HG03521 (cell line): ENCODE measurements around the gene LSR.

Source experiments
- ATAC-seq: cut with Tn5 transposase; IDR thresholded peaks from one replicate; pipeline ENCODE4 v1.9.1; 2021; ENCODE audit warnings: mild to moderate bottlenecking, moderate library complexity; ENCODE audit not compliant: unreplicated experiment

The LSR gene

DNA sequence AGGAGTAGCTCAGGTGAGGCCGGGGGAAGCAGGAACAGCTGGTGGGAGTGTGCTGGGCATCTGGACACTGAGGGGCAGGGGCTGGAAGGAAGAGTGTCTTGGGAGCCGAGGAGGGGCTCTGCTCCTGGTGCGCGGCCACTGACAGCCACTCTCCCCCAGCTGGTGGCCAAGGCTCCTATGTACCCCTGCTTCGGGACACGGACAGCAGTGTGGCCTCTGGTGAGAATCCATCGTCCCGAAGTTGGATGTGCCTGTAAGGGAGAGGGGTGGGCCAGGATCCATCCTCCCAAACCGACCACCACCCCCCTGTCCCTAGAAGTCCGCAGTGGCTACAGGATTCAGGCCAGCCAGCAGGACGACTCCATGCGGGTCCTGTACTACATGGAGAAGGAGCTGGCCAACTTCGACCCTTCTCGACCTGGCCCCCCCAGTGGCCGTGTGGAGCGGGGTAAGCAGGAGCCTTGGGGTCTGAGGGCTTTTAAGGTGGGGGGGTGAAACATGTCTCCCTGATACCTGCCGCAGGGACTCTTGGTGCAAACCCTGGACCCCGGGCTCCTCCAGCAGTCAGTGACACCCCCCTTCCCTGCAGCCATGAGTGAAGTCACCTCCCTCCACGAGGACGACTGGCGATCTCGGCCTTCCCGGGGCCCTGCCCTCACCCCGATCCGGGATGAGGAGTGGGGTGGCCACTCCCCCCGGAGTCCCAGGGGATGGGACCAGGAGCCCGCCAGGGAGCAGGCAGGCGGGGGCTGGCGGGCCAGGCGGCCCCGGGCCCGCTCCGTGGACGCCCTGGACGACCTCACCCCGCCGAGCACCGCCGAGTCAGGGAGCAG, 17.9 kb downstream of the LSR start:
- ATAC-seq: no peak

GRCh38 chr19:35267353-35267817, 18.6 kb downstream of the LSR start:
- no peak for ATAC-seq

DNA sequence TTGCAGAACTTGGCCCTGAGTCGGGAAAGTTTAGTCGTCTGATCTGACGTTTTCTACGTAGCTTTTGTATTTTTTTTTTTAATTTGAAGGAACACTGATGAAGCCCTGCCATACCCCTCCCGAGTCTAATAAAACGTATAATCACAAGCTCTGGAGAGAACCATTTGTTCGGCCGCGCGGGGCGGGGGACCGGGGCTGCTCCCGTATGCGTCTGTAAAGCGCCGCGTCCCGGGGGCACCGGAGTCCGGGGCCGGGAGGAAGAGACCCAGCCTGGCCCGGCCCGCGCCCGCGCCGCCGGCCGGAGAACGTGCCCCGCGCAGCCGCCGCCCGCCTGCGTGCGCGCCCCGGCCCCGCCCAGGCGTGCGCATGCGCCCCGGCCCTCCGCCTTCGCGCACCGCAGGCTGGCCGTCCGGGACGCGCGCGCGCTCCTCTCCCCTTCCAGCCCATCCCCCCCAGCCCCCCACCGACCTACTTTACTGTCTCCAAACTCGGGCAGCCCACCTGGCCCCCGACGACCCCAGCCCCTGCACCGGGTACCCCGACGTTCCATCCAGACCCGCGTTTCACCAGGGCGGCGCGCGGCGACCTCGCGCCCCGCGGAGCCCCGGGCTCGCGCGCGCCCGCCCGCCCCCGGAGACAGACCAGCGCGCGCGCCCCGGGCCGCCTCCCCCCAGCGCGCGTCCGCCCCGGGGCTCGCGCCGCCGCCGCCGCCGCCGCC, 19.2 kb downstream of the LSR start:
- peak; percentile 52 for ATAC-seq

DNA sequence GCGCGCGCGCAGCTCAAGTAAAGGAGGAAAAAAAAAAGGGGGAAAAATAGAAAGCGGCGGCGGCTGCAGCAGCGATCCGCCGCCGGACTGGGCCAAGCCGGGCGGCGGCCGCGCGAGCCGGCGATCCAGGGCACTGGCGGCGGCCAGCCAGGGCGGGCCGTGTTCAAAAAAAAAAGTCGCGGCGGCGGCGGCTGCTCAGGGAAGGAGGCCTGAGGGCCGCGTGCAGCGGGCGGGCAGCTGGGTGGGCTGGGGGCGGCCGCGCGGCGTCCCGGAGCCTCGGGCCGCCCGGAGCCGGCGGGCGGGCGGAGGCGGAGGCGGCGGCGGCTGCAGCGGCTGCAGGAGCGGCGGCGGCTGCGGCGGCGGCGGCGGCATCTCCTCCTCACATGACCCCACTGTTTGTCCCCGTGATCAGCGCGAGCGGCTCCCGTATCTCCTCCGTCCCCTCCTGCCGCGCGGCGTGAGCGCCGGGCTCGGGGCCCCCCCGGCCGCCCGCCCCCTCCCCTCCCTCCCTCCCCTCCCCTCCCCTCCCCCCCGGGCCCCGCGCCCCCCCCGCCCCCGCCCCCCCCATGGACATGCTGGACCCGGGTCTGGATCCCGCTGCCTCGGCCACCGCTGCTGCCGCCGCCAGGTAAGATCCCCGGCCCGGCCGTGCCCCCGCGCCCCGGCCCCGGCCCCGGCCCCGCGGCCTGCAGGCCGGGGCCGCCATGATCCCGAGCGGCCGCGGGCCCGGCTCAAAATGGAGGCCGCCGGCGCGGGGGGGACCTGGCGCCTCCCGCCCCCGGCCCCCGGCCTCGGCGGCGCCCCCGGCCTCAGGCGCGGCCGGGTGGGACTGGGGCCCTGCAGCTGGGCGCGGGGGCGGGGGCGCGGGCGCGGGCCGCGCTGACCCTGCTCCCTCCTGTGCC, 20.0 kb downstream of the LSR start, which contains the start of gene USF2:
Gene USF2 (plus strand): TSS at position 427 of the 902 bp plus-strand sequence. CDS start 140 bp downstream, at position 567.
- peak; percentile 29 for ATAC-seq

- ATAC-seq: peak; percentile 36
Observed at GRCh38 chr19:35269438-35270117, 20.8 kb downstream of the LSR start.

GRCh38 chr19:35270381-35270811, 21.6 kb downstream of the LSR start:
- ATAC-seq: no peak

GRCh38 chr19:35271546-35271945, 22.7 kb downstream of the LSR start:
- ATAC-seq: no peak

GRCh38 chr19:35272122-35272719, 23.4 kb downstream of the LSR start:
- ATAC-seq: no peak

DNA sequence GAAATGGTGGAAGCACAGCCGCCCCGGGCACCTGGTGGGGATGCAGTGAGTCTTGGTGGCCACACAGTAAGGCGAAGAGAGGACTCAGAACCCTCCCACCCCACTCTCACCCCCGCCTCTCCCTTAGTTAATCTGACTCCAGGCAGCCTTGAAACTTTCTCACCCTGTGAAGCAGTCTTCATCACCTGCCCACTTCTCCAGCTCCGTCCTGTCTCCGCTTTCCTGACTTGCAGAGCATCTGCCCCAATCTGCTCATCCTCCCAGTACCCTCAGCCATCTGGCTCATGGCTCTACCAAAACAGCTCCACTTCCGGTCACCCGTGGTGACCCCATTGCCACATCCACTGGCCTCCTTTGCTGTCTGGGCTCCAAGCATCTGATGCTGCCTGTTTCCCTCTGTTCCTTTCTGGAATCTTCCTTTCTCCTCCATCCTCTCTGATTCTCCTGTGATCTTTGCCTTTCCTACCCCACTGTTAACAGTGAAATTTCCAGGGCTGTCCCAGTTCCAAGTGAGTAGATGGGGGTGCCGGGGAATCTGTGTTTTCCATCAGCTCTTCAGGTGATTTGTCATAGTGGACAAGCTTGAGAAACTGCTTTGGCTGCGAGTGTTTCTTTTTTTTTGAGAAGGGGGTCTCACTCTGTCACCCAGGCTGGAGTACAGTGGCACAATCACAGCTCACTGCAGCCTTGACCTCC, 24.3 kb downstream of the LSR start:
- no peak for ATAC-seq

GRCh38 chr19:35273686-35274259, 25.0 kb downstream of the LSR start:
- no peak for ATAC-seq

DNA sequence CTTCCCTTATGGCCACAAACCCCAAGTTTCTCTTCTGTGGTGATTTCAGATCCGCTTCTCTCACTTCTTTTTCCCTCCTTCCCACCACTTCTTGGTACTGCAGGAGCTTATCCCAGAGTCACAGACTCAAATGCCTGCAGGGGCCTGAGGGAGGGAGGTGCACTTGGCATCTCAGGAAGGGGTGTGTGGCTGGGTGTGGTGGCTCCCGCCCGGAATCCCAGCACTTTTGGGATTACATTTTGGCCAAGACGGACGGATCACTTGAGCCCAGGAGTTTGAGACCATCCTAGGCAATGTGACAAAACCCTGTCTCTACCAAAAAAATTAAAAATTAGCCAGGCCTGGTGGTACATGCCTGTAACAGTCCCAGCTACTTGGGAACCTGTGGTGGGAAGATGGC, 25.5 kb downstream of the LSR start:
- ATAC-seq: no peak

DNA sequence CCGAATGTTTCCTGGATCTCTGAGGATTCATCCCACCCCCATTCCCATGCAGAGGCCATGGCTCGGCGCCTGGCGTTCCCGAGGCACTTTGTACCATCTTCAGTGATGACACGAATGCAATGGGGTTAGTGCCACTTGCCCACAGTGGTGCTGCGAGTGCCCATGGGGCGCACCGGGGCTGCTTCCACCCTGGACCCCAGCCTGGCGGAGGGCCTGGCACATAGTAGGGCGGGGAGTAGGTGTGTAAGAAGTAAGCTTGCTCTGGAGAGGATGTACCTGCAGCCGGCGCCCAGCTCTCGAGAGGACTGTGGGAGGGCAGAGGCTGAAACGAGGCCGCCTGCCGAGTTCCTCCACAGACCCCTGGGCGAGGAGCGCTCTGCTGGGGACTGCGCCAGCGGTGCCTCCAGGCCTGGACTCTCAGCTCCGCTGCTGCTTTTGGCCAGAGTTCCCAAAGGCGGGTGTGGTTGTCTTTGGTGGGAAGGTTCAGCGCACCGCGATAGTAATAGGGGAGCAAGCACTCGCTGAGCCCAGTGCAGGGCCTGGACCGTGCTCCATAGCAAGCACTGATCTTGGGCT, 28.0 kb downstream of the LSR start:
- ATAC-seq: no peak

DNA sequence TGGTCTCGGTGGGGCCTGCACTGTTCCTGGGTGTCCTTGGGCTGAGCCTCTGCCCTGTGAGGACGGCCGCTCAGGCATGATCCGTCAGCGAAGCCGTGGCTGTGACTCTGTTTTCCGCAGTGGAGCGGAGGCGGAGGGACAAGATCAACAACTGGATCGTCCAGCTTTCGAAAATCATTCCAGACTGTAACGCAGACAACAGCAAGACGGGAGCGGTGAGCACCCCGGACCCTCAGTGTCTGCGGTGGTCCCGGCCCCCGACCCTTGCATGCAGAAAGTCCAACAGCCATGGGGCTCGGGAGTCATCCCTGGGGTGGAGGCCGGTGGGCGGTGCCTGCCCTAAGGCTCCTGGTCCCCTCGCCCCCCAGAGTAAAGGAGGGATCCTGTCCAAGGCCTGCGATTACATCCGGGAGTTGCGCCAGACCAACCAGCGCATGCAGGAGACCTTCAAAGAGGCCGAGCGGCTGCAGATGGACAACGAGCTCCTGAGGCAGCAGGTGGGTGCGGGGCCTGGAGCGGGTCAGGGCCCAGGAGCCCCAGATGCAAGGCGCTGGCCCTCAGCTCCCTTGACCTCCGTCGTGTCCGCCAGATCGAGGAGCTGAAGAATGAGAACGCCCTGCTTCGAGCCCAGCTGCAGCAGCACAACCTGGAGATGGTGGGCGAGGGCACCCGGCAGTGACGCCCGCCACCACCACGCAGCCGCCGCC, 29.9 kb downstream of the LSR start:
- ATAC-seq: no peak

DNA sequence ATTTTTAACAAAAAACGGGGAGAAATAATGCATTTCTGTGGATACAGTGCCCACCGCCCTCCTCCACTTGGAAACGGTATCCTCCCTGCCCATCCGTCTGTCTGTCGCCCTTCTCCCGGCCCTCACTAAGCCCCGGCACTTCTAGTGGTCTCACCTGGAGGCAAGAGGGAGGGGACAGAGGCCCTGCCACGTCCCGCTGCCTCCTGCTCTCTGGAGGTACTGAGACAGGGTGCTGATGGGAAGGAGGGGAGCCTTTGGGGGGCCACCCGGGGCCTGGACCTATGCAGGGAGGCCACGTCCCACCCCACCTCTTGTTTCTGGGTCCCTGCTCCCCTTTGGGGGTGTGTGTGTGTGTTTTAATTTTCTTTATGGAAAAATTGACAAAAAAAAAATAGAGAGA, 30.6 kb downstream of the LSR start:
- no peak for ATAC-seq

- no peak for ATAC-seq
Observed at GRCh38 chr19:35279985-35280821, 31.4 kb downstream of the LSR start.

DNA sequence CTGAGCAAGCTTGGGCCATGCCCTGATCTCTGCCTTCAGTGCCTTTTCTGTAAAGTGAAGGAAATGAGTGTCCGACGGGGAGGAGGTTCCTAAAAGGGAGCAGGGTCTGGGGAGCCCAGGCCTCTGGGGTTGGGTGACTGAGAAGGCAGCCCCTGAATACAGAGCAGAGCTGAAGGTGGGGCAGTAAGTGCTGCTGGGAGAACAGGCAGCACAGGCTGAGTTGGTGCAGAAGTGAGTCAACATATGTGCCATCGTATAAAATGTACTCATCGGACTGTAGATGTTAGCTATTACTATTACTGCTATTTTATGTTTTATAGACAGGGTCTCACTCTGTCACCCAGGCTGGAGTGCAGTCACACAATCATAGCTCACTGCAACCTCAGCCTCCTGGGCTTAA, 32.5 kb downstream of the LSR start:
- no peak for ATAC-seq
